Fibroblast of villous mesenchyme (primary cell): ENCODE results near the gene HIBCH. TPM values are rescaled to one million over a fixed set of nuclear protein-coding genes. Genes with fewer than 3 reads are reported as not detected.
"Not testable (repeated sequence)": the region's sequence is repeated elsewhere in the genome, so short reads cannot be mapped to it uniquely, and the experiment has no call there.

Source experiments
- DNase-seq: peaks from one replicate; pipeline ENCODE4 v3.0.0-alpha.2; 2010; ENCODE audit warnings: low read depth
- H3K4me3 ChIP-seq: 2 replicates; pipeline ENCODE4 v1.5.1; 2011; ENCODE audit warnings: low read depth, mild to moderate bottlenecking, low read length
- total RNA-seq: library from RNA; depleted of rRNA; stranded (reverse); fragments of >200 nt; gene quantifications from 2 replicates; pipeline ENCODE4 v1.2.3, GENCODE V29; 2012
- TF ChIP-seq, protein P1 (sequence below): IDR thresholded peaks from 2 replicates; pipeline ENCODE4 v1.5.1; 2012; ENCODE audit warnings: low read depth, mild to moderate bottlenecking, low read length; ENCODE audit not compliant: insufficient read depth

The HIBCH gene
- total RNA-seq, 1 donor, result 18.6 TPM

DNA sequence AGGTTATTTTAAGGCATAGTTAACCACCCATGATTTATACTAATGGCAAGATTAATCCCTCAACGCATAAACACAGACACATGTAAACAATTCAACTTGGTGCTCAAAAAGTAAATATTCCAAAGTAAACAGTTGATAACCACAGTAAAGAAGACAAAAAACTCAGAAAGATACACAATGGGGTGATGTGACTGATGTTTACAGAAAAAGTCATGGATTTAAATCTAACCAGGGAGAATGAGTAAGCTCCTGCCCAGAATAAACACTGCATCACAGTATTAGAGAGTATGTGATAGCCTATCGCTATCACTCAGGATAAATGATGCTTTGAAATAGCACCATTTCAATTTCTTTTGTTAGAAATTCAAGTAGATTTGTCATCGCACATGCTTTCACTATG is 49.3 kb downstream of the HIBCH start:
- peak; percentile 34 for DNase-seq
- H3K4me3 ChIP-seq, result no peak overlapping the region
- TF ChIP-seq, protein P1, sequence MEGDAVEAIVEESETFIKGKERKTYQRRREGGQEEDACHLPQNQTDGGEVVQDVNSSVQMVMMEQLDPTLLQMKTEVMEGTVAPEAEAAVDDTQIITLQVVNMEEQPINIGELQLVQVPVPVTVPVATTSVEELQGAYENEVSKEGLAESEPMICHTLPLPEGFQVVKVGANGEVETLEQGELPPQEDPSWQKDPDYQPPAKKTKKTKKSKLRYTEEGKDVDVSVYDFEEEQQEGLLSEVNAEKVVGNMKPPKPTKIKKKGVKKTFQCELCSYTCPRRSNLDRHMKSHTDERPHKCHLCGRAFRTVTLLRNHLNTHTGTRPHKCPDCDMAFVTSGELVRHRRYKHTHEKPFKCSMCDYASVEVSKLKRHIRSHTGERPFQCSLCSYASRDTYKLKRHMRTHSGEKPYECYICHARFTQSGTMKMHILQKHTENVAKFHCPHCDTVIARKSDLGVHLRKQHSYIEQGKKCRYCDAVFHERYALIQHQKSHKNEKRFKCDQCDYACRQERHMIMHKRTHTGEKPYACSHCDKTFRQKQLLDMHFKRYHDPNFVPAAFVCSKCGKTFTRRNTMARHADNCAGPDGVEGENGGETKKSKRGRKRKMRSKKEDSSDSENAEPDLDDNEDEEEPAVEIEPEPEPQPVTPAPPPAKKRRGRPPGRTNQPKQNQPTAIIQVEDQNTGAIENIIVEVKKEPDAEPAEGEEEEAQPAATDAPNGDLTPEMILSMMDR, result no peak

DNA sequence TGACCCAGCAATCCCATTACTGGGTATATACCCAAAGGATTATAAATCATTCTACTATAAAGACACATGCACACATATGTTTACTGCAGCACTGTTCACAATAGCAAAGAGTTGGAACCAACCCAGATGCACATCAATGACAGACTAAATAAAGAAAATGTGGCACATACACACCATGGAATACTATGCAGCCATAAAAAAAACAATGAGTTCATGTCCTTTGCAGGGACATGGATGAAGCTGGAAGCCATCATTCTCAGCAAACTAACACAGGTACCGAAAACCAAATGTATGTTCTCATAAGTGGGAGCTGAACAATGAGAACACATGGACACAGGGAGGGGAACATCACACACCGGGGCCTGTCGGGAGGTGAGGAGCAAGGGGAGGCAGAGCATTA is 49.9 kb downstream of the HIBCH start:
- not testable (repeated sequence) for DNase-seq

GRCh38 chr2:190267302-190267701 is 52.3 kb downstream of the HIBCH start:
- DNase-seq, result peak; percentile 79
- H3K4me3 ChIP-seq, result no peak overlapping the region
- TF ChIP-seq, protein P1, result no peak

More for the DNA sequence above, 49.9 kb downstream of the HIBCH start:
- not testable (repeated sequence) for H3K4me3 ChIP-seq

- TF ChIP-seq, protein P1, result no peak
- no peak for DNase-seq
- H3K4me3 ChIP-seq, result no peak overlapping the region
Observed at GRCh38 chr2:190266314-190266713, 53.3 kb downstream of the HIBCH start.

DNA sequence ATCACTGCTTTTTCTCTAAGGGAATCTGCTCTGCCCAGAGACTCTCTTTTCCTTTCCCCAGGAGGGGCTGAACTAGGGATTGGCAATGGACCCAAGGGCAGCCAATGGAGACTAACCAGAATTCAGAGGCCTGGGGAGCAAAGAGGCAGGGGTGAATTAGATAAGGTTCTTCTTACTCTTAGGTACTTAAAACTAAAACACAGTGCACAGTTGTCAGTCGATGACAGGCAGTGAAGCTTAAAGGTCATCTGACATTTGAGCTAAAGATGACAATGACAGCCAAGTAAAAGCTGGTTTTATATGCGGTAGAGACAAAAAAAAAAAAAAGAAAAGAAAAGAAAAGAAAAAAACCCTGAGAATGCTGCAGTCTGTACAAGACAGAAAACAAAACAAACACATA is 57.8 kb downstream of the HIBCH start:
- DNase-seq, result no peak

GRCh38 chr2:190256087-190256486 is 63.5 kb downstream of the HIBCH start:
- H3K4me3 ChIP-seq, result no peak overlapping the region
- no peak for DNase-seq
- TF ChIP-seq, protein P1, result no peak

More for the DNA sequence above, 57.8 kb downstream of the HIBCH start:
- TF ChIP-seq, protein P1, result no peak
- no peak overlapping the region for H3K4me3 ChIP-seq

DNA sequence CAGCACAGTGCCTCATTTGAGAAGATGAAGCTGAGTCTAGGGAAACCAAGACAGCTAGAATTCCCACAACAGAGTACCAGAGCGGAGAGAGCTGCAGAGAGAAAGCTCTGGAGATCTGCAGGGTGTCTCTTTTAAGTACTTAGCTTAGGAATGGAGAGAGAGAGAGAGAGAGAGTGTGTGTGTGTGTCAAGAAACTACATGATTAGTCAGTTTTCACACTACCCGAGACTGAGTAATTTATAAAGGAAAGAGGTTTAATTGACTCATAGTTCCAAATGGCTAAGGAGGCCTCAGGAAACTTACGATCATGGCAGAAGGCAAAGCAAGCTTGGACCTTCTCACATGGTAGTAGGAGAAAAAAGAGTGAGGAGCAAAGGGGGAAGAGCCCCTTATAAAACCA is 64.0 kb downstream of the HIBCH start:
- TF ChIP-seq, protein P1, result no peak
- H3K4me3 ChIP-seq, result no peak overlapping the region
- no peak for DNase-seq
